HG02798 (cell line): ENCODE results near the gene HS6ST2.

ENCODE experiments used
- ATAC-seq: cut with Tn5 transposase; IDR thresholded peaks from one replicate; pipeline ENCODE4 v1.9.1; 2021; ENCODE audit warnings: mild to moderate bottlenecking; ENCODE audit not compliant: unreplicated experiment, poor library complexity

Gene HS6ST2

GRCh38 chrX:132809581-132809980 lies 148.8 kb downstream of the HS6ST2 start:
- no peak for ATAC-seq

GRCh38 chrX:132807411-132808030 lies 150.9 kb downstream of the HS6ST2 start:
- no peak for ATAC-seq

- no peak for ATAC-seq
Measured at GRCh38 chrX:132802033-132802432, 156.4 kb downstream of the HS6ST2 start.

GRCh38 chrX:132795181-132795580 lies 163.2 kb downstream of the HS6ST2 start:
- no peak for ATAC-seq

GRCh38 chrX:132791714-132792113 lies 166.7 kb downstream of the HS6ST2 start:
- no peak for ATAC-seq

GRCh38 chrX:132790329-132790728 lies 168.1 kb downstream of the HS6ST2 start:
- ATAC-seq, result no peak

GRCh38 chrX:132786217-132786616 lies 172.2 kb downstream of the HS6ST2 start:
- ATAC-seq, result no peak

- ATAC-seq, result no peak
Measured at GRCh38 chrX:132778917-132779316, 179.5 kb downstream of the HS6ST2 start.

GRCh38 chrX:132776486-132777210 lies 181.8 kb downstream of the HS6ST2 start:
- peak; percentile 43 for ATAC-seq

- no peak for ATAC-seq
Measured at GRCh38 chrX:132775263-132775823, 183.1 kb downstream of the HS6ST2 start.

GRCh38 chrX:132774010-132774714 lies 184.3 kb downstream of the HS6ST2 start:
- ATAC-seq, result no peak

- no peak for ATAC-seq
Measured at GRCh38 chrX:132769609-132770008, 188.8 kb downstream of the HS6ST2 start.

GRCh38 chrX:132766452-132766851 lies 192.0 kb downstream of the HS6ST2 start:
- no peak for ATAC-seq

GRCh38 chrX:132763528-132763927 lies 194.9 kb downstream of the HS6ST2 start:
- no peak for ATAC-seq

GRCh38 chrX:132758759-132759158 lies 199.7 kb downstream of the HS6ST2 start:
- ATAC-seq, result no peak

GRCh38 chrX:132757066-132757623 lies 201.3 kb downstream of the HS6ST2 start:
- no peak for ATAC-seq

GRCh38 chrX:132756439-132756838 lies 202.0 kb downstream of the HS6ST2 start:
- no peak for ATAC-seq

- ATAC-seq, result no peak
Measured at GRCh38 chrX:132751063-132751690, 207.3 kb downstream of the HS6ST2 start.

- no peak for ATAC-seq
Measured at GRCh38 chrX:132750331-132751062, 207.9 kb downstream of the HS6ST2 start.

- ATAC-seq, result no peak
Measured at GRCh38 chrX:132749406-132749805, 209.0 kb downstream of the HS6ST2 start.
